SK-N-SH (cell line): Measurements from ENCODE around the gene GPC5. TPM values are rescaled to one million over a fixed set of nuclear protein-coding genes. Genes with fewer than 3 reads are reported as not detected.

Experiments used
- CTCF ChIA-PET: fragments of 300-600, 350-600 bp; formaldehyde crosslinking; extraction: SDS; loops from one replicate; lab custom pipeline; 2021; lab: Yijun Ruan, JAX
- POLR2A ChIA-PET: fragments of 350-600 bp; sonication (Branson Sonifier 250); formaldehyde crosslinking; extraction: SDS; loops from one replicate; lab custom pipeline; 2020; ENCODE audit warnings: antibody characterized with exemption, inconsistent platforms; lab: Yijun Ruan, JAX
- DNase-seq: peaks from one replicate; pipeline ENCODE4 v3.0.0; 2012
- H2AFZ ChIP-seq: fragments of 200-600 bp; sonication (generic); 2 replicates; pipeline ENCODE4 v1.8.1; 2016; ENCODE audit warnings: antibody characterized with exemption, mild to moderate bottlenecking, low read depth
- H3F3A ChIP-seq: fragments of 200-600 bp; sonication (generic); replicated peaks from 2 replicates; pipeline ENCODE3; 2016; ENCODE audit warnings: antibody characterized with exemption, mild to moderate bottlenecking; ENCODE audit not compliant: insufficient read depth
- H3K27ac ChIP-seq, 2 experiments: fragments of 200-500 bp in 1 of 2; fragments of 200-600 bp in 1 of 2; sonication (Bioruptor generic) in 1 of 2; sonication (generic), shearing (Covaris generic) in 1 of 2; 2 replicates each; pipeline versions ENCODE4 v1.5.1 to v1.6.1; 2014 to 2016; ENCODE audit warnings: low read depth in 2 of 2, inconsistent platforms in 1 of 2, low read length in 1 of 2, mild to moderate bottlenecking in 1 of 2, mixed read lengths in 1 of 2
- H3K27me3 ChIP-seq: fragments of 200-600 bp; sonication (generic), shearing (Covaris generic); 2 replicates; pipeline ENCODE4 v1.6.1; 2016; ENCODE audit warnings: mixed run types; ENCODE audit not compliant: insufficient read depth
- H3K36me3 ChIP-seq, 2 experiments: fragments of 200-500 bp in 1 of 2; fragments of 200-600 bp in 1 of 2; sonication (Bioruptor generic) in 1 of 2; sonication (generic) in 1 of 2; replicated peaks in 1 of 2; 2 replicates each; pipeline versions ENCODE3 to v1.5.1; 2014 to 2016; ENCODE audit warnings: low read length in 1 of 2, mild to moderate bottlenecking in 1 of 2; ENCODE audit not compliant: insufficient read depth in 2 of 2, control insufficient read depth in 1 of 2
- H3K4me1 ChIP-seq, 2 experiments: fragments of 200-500 bp in 1 of 2; fragments of 200-600 bp in 1 of 2; sonication (Bioruptor generic) in 1 of 2; sonication (generic), shearing (Covaris generic) in 1 of 2; 2 replicates each; pipeline versions ENCODE4 v1.5.1 to v1.6.1; 2014 to 2016; ENCODE audit warnings: low read depth in 1 of 2, low read length in 1 of 2, mixed run types in 1 of 2; ENCODE audit not compliant: insufficient read depth in 2 of 2, control insufficient read depth in 1 of 2
- H3K4me2 ChIP-seq: fragments of 200-600 bp; sonication (generic), shearing (Covaris generic); 2 replicates; pipeline ENCODE4 v1.6.1; 2017; ENCODE audit warnings: mixed run types
- H3K4me3 ChIP-seq, 2 experiments: fragments of 200-500 bp in 1 of 2; fragments of 200-600 bp in 1 of 2; sonication (Bioruptor generic) in 1 of 2; sonication (generic), shearing (Covaris generic) in 1 of 2; 2 replicates each; pipeline versions ENCODE4 v1.5.1 to v1.8.1; 2014 to 2016; ENCODE audit warnings: low read depth in 2 of 2, inconsistent platforms in 1 of 2, low read length in 1 of 2, mild to moderate bottlenecking in 1 of 2, mixed read lengths in 1 of 2, moderate library complexity in 1 of 2
- H3K79me2 ChIP-seq: fragments of 200-600 bp; sonication (generic); 2 replicates; pipeline ENCODE4 v1.8.1; 2017; ENCODE audit warnings: mild to moderate bottlenecking; ENCODE audit not compliant: insufficient read depth
- H3K9ac ChIP-seq: fragments of 200-600 bp; sonication (generic); 2 replicates; pipeline ENCODE4 v1.6.1; 2017; ENCODE audit warnings: mixed run types
- H3K9me2 ChIP-seq: fragments of 200-600 bp; sonication (generic); 2 replicates; pipeline ENCODE4 v1.6.1; 2017; ENCODE audit warnings: mixed run types
- H3K9me3 ChIP-seq: fragments of 200-600 bp; sonication (generic); 2 replicates; pipeline ENCODE4 v1.6.1; 2017; ENCODE audit warnings: mixed run types, mild to moderate bottlenecking, moderate library complexity
- H4K20me1 ChIP-seq: fragments of 200-600 bp; sonication (generic); 2 replicates; pipeline ENCODE4 v1.6.1; 2017; ENCODE audit warnings: mild to moderate bottlenecking, mixed run types; ENCODE audit not compliant: insufficient read depth
- CHD2 ChIP-seq: fragments of 150-350 bp; IDR thresholded peaks from 2 replicates; pipeline ENCODE4 v1.6.1; 2018; ENCODE audit warnings: low read length; ENCODE audit not compliant: partially characterized antibody
- ELF1 ChIP-seq: IDR thresholded peaks from 2 replicates; pipeline ENCODE4 v1.4.0; 2012
- EP300 ChIP-seq, 2 experiments: IDR thresholded peaks; 2 replicates each; pipeline versions ENCODE4 v1.4.0 to v1.6.1; 2012; ENCODE audit warnings: borderline replicate concordance in 1 of 2, low read depth in 1 of 2, low read length in 1 of 2
- EZH2phosphoT487 ChIP-seq: fragments of 200-600 bp; sonication (generic); IDR thresholded peaks from 2 replicates; pipeline ENCODE4 v1.6.1; 2017; ENCODE audit warnings: low read depth, mixed run types, mild to moderate bottlenecking, antibody characterized with exemption, moderate library complexity, borderline replicate concordance
- FOSL2 ChIP-seq: IDR thresholded peaks from 2 replicates; pipeline ENCODE4 v1.4.0; 2012; ENCODE audit warnings: low read depth, mild to moderate bottlenecking, moderate library complexity, borderline replicate concordance
- JUND ChIP-seq: IDR thresholded peaks from 2 replicates; pipeline ENCODE4 v1.4.0; 2012
- MEF2A ChIP-seq: IDR thresholded peaks from 2 replicates; pipeline ENCODE4 v1.4.0; 2012; ENCODE audit warnings: low read depth, borderline replicate concordance
- NFIC ChIP-seq: IDR thresholded peaks from 2 replicates; pipeline ENCODE4 v1.4.0; 2012; ENCODE audit warnings: borderline replicate concordance
- NRF1 ChIP-seq: IDR thresholded peaks from 2 replicates; pipeline ENCODE4 v1.6.1; 2012; ENCODE audit warnings: low read depth, mild to moderate bottlenecking, low read length
- RAD21 ChIP-seq: IDR thresholded peaks from 2 replicates; pipeline ENCODE4 v1.6.1; 2012; ENCODE audit warnings: mild to moderate bottlenecking, low read length
- RCOR1 ChIP-seq: fragments of 150-350 bp; IDR thresholded peaks from 2 replicates; pipeline ENCODE4 v1.6.1; 2017; ENCODE audit warnings: antibody characterized with exemption, low read length
- RFX5 ChIP-seq: IDR thresholded peaks from 2 replicates; pipeline ENCODE4 v1.6.1; 2012; ENCODE audit warnings: mild to moderate bottlenecking, improper control_type of control experiment, low read length
- RXRA ChIP-seq: IDR thresholded peaks from 2 replicates; pipeline ENCODE4 v1.4.0; 2012; ENCODE audit warnings: low read depth, mild to moderate bottlenecking, borderline replicate concordance
- SIN3A ChIP-seq: IDR thresholded peaks from 2 replicates; pipeline ENCODE4 v1.6.1; 2012; ENCODE audit warnings: low read depth, mild to moderate bottlenecking, low read length, moderate library complexity, borderline replicate concordance
- TEAD4 ChIP-seq: IDR thresholded peaks from 2 replicates; pipeline ENCODE4 v1.4.0; 2012; ENCODE audit warnings: mild to moderate bottlenecking, borderline replicate concordance; ENCODE audit not compliant: insufficient read depth
- WGBS: methylation state at CpG from one replicate; pipeline ENCODE4 v1.1.6; 2017; ENCODE audit warnings: low lambda C conversion rate; 5-methylcytosine and 5-hydroxymethylcytosine counted together
- polyA plus RNA-seq, 3 experiments: library from polyadenylated mRNA; depleted of rRNA; stranded (reverse); fragments of >200 nt; gene quantifications; 2 replicates each; pipeline ENCODE4 v1.2.3, GENCODE V29; 2012
- TF ChIP-seq, protein P1 (sequence below): IDR thresholded peaks from 2 replicates; pipeline ENCODE4 v1.4.0; 2012; ENCODE audit warnings: low read depth, borderline replicate concordance
- TF ChIP-seq, protein P2 (sequence below): IDR thresholded peaks from 2 replicates; pipeline ENCODE4; 2012
- TF ChIP-seq, protein P3 (sequence below): IDR thresholded peaks from 2 replicates; pipeline ENCODE4 v1.4.0; 2012; ENCODE audit warnings: low read depth, borderline replicate concordance

Gene GPC5
- polyA plus RNA-seq, 1 of the 3 experiments (the other 2 are of a cell fraction), result 0.03 TPM

DNA sequence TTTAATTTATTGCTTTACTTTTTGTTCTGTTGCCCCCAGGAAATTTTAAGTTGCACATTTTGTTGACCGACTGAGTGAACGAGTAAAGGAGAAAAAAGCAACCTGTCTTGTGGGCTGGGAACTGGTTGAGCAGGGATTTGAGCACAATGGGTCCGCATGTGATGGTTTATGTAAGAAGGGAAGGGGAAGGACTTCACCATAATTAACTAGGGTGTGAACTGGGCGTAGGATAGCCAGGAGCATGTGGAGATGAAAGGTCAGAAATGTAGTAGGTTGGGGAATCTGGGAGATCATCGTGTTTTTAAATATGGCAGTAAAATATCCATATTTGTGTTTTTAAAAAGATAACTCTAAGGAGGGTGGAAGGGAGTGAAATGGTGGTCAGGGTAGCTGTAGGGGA lies 99.9 kb downstream of the GPC5 start (continued):
- TF ChIP-seq, protein P1, sequence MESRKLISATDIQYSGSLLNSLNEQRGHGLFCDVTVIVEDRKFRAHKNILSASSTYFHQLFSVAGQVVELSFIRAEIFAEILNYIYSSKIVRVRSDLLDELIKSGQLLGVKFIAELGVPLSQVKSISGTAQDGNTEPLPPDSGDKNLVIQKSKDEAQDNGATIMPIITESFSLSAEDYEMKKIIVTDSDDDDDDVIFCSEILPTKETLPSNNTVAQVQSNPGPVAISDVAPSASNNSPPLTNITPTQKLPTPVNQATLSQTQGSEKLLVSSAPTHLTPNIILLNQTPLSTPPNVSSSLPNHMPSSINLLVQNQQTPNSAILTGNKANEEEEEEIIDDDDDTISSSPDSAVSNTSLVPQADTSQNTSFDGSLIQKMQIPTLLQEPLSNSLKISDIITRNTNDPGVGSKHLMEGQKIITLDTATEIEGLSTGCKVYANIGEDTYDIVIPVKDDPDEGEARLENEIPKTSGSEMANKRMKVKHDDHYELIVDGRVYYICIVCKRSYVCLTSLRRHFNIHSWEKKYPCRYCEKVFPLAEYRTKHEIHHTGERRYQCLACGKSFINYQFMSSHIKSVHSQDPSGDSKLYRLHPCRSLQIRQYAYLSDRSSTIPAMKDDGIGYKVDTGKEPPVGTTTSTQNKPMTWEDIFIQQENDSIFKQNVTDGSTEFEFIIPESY, result no peak
- no peak for TF ChIP-seq TEAD4
- no peak for TF ChIP-seq CHD2

- Histone ChIP-seq H3K4me3 (no peak overlapping the region), H3K9me3 (no peaks in the 10 kb centered on the region), H3K4me2 (no peak overlapping the region), H3K79me2 (no peaks in the 10 kb centered on the region), H3K27me3 (no peaks in the 10 kb centered on the region), H3K9ac (no peak overlapping the region), H4K20me1 (no peaks in the 10 kb centered on the region), H3F3A (no peaks in the 10 kb centered on the region), H3K9me2 (no peaks in the 10 kb centered on the region), H3K4me1 (no peaks in the 10 kb centered on the region), H2AFZ (no peak overlapping the region), H3K36me3 (no peaks in the 10 kb centered on the region), H3K27ac (no peak overlapping the region)
- POLR2A ChIA-PET, result no interaction called here
- WGBS, result 51% methylated on average over 2 of the region's 2 CpGs
- no peak for DNase-seq
- CTCF ChIA-PET, result interaction anchor here (1.5 kb wide), 1 partner anchor 9 kb away, joined by 5 read pairs; no protein-coding TSS in a partner anchor
- TF ChIP-seq ELF1, result no peak
- TF ChIP-seq, protein P2, sequence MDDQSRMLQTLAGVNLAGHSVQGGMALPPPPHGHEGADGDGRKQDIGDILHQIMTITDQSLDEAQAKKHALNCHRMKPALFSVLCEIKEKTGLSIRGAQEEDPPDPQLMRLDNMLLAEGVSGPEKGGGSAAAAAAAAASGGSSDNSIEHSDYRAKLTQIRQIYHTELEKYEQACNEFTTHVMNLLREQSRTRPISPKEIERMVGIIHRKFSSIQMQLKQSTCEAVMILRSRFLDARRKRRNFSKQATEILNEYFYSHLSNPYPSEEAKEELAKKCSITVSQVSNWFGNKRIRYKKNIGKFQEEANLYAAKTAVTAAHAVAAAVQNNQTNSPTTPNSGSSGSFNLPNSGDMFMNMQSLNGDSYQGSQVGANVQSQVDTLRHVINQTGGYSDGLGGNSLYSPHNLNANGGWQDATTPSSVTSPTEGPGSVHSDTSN, result no peak
- TF ChIP-seq EP300 (IDR thresholded peaks at IDR 0.05; ENCODE audit: borderline replicate concordance in 1 of 2, low read depth in 1 of 2, low read length in 1 of 2), result no peak
These were observed 105.8 kb downstream of the GPC5 start for GRCh38 chr13:91504216-91504615.

GRCh38 chr13:91506759-91507158 lies 108.3 kb downstream of the GPC5 start:
- Histone ChIP-seq H3K9me3 (no peaks in the 10 kb centered on the region), H3F3A (no peaks in the 10 kb centered on the region), H3K27me3 (no peaks in the 10 kb centered on the region), H4K20me1 (no peaks in the 10 kb centered on the region), H3K27ac (no peak overlapping the region), H3K79me2 (no peaks in the 10 kb centered on the region), H3K36me3 (no peaks in the 10 kb centered on the region), H2AFZ (no peak overlapping the region), H3K4me3 (no peak overlapping the region), H3K9me2 (no peaks in the 10 kb centered on the region), H3K4me2 (no peak overlapping the region), H3K9ac (no peak overlapping the region), H3K4me1 (no peaks in the 10 kb centered on the region)
- CTCF ChIA-PET, result interaction anchor here (1.0 kb wide), 1 partner anchor 125 kb away, joined by 3 read pairs; no protein-coding TSS in a partner anchor
- DNase-seq, result no peak
- TF ChIP-seq EZH2phosphoT487 (no peak), JUND (no peak), MEF2A (no peak), FOSL2 (no peak), RXRA (no peak), RCOR1 (no peak), SIN3A (no peak), NRF1 (no peak), NFIC (no peak), RAD21 (no peak), RFX5 (no peak), EP300 (IDR thresholded peaks at IDR 0.05; ENCODE audit: borderline replicate concordance in 1 of 2, low read depth in 1 of 2, low read length in 1 of 2) (no peak)
- TF ChIP-seq, protein P2, result no peak
- TF ChIP-seq, protein P1, result no peak
- TF ChIP-seq, protein P3, sequence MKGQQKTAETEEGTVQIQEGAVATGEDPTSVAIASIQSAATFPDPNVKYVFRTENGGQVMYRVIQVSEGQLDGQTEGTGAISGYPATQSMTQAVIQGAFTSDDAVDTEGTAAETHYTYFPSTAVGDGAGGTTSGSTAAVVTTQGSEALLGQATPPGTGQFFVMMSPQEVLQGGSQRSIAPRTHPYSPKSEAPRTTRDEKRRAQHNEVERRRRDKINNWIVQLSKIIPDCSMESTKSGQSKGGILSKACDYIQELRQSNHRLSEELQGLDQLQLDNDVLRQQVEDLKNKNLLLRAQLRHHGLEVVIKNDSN, result no peak
- POLR2A ChIA-PET, result no interaction called here
